Activated CD4-positive, CD25-positive, alpha-beta regulatory T cell treated with anti-CD3 and anti-CD28 coated beads, Interleukin-2, amount 50 U/mL, for 16 hours (primary cell): ENCODE results near the gene GOLGA5.

Experiments
- DNase-seq: peaks from one replicate; pipeline ENCODE4 v3.0.0-alpha.2; 2020; ENCODE audit warnings: low read depth, low spot score

The GOLGA5 gene

GRCh38 chr14:92877757-92878431 is 83.8 kb downstream of the GOLGA5 start:
- no peak for DNase-seq

DNA sequence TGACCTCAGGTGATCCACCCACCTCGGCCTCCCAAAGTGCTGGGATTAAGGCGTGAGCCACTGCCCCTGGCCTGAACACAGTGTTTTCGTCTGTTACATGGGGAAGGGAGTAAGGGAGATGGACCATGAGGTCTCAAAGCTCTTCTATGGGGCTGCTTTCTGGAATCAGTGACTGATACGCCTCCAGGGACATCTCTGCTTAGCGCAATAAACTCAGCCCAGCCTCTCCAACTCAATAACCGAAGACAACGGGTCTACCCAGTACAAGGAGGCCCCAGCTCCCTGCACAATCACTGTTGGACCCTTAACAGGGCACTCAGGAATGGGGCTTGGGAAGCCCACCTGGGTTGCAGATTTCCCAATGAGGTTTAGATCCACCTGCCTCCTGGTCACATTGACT is 86.2 kb downstream of the GOLGA5 start:
- DNase-seq: no peak

DNA sequence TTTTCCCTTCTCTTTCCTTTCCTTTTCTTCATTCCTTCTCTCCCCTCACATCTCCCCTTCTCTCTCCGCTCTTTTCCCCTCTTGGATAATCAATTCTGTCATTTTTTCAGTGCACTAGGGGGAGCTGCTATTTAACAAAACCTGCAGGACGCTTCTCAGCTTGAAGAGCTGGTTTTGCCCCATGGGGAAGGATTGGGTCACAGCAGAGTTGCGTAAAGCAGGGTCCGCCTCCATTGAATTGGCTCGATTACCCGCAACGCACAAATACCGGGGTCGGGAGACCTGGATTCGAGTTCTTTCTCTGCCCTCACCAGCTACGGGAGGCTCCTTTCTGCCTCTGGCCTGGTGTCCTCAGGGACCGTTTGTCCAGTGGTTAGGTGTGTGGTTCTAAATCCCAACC is 86.7 kb downstream of the GOLGA5 start:
- DNase-seq: no peak

DNA sequence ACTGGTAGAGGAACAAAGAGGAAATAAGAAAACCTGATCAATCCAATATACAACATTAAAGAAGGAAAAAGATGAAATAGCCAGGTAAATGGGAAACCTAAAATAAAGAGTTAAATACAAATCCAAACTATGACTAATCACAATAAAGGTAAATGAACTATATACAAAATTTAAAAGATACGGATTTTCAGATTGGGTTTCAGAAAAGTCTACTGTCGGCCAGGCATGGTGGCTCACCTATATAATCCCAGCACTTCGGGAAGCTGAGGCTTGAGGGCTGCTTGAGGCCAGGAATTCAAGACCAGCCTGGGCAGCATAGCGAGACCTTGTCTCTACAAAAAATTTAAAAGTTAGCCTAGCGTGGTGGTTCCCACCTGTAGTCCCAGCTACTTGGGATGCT is 89.0 kb downstream of the GOLGA5 start:
- DNase-seq: no peak

- no peak for DNase-seq
Observed at GRCh38 chr14:92884410-92884809, 90.3 kb downstream of the GOLGA5 start.

GRCh38 chr14:92885279-92886061 is 91.4 kb downstream of the GOLGA5 start:
- no peak for DNase-seq

GRCh38 chr14:92886337-92886736 is 92.2 kb downstream of the GOLGA5 start:
- DNase-seq: no peak

GRCh38 chr14:92887157-92887556 is 93.1 kb downstream of the GOLGA5 start:
- no peak for DNase-seq

GRCh38 chr14:92888896-92889295 is 94.8 kb downstream of the GOLGA5 start:
- no peak for DNase-seq
